Rectal smooth muscle tissue (tissue), 1 donor: ENCODE data around the gene TTC16.

Source experiments
- H3K27ac ChIP-seq: one replicate; pipeline ENCODE4 v1.7.0; 2013; ENCODE audit warnings: low read depth, low read length, inconsistent platforms
- H3K27me3 ChIP-seq: one replicate; pipeline ENCODE4 v1.7.0; 2013; ENCODE audit warnings: low read length; ENCODE audit not compliant: control insufficient read depth, insufficient read depth
- H3K36me3 ChIP-seq: one replicate; pipeline ENCODE4 v1.7.0; 2013; ENCODE audit warnings: low read length; ENCODE audit not compliant: control insufficient read depth, insufficient read depth
- H3K4me1 ChIP-seq: one replicate; pipeline ENCODE4 v1.7.0; 2013; ENCODE audit warnings: low read length; ENCODE audit not compliant: control insufficient read depth, insufficient read depth
- H3K4me3 ChIP-seq: one replicate; pipeline ENCODE4 v1.7.0; 2013; ENCODE audit warnings: low read length
- H3K9ac ChIP-seq: one replicate; pipeline ENCODE4 v1.7.0; 2013; ENCODE audit warnings: low read length

The TTC16 gene

DNA sequence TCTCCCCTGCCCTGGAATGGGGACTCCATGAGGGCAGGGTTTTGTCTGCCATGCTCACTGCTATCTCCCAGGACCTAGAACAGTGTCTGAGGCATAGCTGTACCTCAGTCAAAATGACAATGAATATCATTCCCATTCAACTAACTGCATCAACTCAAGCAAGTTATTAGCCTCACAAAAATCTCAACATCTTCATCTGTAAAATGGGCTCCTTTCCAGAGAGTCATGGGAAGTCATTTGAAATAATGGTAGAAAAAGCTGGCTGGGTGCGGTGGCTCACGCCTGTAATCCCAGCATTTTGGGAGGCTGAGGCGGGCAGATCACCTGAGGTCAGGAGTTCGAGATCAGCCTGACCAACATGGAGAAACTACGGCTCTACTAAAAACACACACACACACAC lies 53.2 kb downstream of the TTC16 start:
- H3K4me3 ChIP-seq: no peak overlapping the region
- no peaks in the 10 kb centered on the region for H3K36me3 ChIP-seq
- no peaks in the 10 kb centered on the region for H3K4me1 ChIP-seq
- H3K27me3 ChIP-seq: no peaks in the 10 kb centered on the region
- no peak overlapping the region for H3K27ac ChIP-seq
- no peak overlapping the region for H3K9ac ChIP-seq

GRCh38 chr9:127769929-127770582 lies 54.2 kb downstream of the TTC16 start:
- H3K4me1 ChIP-seq: no peaks in the 10 kb centered on the region
- no peak overlapping the region for H3K9ac ChIP-seq
- H3K36me3 ChIP-seq: no peaks in the 10 kb centered on the region
- H3K27me3 ChIP-seq: no peaks in the 10 kb centered on the region
- H3K4me3 ChIP-seq: peak overlapping the region; percentile 57
- peak overlapping the region; percentile 16 for H3K27ac ChIP-seq

- Histone ChIP-seq H3K27ac (peak overlapping the region; percentile 16), H3K4me3 (peak overlapping the region; percentile 57), H3K4me1 (no peaks in the 10 kb centered on the region)
Measured at GRCh38 chr9:127770583-127770904, 54.7 kb downstream of the TTC16 start.

DNA sequence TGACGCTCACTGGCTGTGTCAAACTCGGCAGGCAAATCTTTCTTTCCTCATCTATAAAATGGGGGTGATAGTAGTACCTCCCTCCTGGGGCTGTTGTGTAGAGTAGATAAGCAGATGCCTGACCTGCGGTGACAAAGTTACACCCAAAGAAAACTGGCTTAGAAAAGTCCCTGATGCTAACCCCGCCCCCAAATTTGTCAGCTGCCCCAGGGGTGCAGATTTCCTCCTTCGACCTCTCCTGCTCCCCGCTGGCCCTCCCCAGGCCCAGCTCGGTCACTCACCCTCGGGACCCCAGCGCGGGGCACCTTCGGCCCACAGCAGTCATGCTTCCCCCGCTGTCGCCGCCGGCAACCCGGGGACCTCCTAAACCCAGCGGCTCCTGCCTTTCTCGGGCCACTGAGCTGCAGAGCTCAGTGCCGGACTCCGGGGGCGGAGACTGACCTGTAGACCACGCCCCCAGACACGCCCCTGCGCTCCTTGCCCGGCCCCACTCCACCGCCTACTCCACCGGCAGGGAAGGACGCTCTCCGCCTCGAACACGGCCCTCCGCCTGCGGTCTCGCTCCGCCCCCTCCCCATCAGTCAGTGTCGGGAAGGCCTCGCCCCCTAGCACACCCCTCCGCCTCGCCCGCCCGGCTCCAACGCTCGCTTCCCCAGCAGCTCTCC lies 55.2 kb downstream of the TTC16 start:
- Histone ChIP-seq H3K36me3 (no peaks in the 10 kb centered on the region), H3K27ac (peak overlapping the region; percentile 16), H3K27me3 (no peaks in the 10 kb centered on the region), H3K9ac (no peak overlapping the region), H3K4me1 (no peaks in the 10 kb centered on the region), H3K4me3 (peak overlapping the region; percentile 57)

More at GRCh38 chr9:127770583-127770904, 54.7 kb downstream of the TTC16 start:
- H3K27me3 ChIP-seq: no peaks in the 10 kb centered on the region
- H3K36me3 ChIP-seq: no peaks in the 10 kb centered on the region
- no peak overlapping the region for H3K9ac ChIP-seq

- H3K9ac ChIP-seq: no peak overlapping the region
- H3K27me3 ChIP-seq: no peaks in the 10 kb centered on the region
- H3K4me1 ChIP-seq: no peaks in the 10 kb centered on the region
- no peak overlapping the region for H3K27ac ChIP-seq
- no peaks in the 10 kb centered on the region for H3K36me3 ChIP-seq
- peak overlapping the region; percentile 57 for H3K4me3 ChIP-seq
Measured at GRCh38 chr9:127771570-127772189, 55.8 kb downstream of the TTC16 start.

DNA sequence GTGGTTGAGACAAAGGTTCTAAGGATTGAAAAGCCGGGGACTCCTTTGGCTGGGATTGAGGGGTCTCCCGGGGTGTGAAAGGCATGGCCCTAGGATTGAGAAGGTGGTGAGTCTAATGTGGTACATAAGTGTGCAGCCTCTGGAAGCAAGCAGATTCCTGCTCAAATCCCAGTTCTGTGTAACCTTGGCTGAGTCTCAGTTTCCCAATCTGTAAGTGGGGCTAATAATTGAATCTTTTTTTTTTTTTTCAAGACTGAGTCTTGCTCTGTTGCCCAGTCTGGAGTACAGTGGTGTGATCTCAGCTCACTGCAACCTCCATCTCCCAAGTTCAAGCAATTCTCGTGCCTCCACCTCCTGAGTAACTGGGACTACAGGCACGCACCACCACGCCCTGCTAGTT lies 56.7 kb downstream of the TTC16 start:
- Histone ChIP-seq H3K27ac (no peak overlapping the region), H3K9ac (no peak overlapping the region), H3K27me3 (no peaks in the 10 kb centered on the region), H3K36me3 (no peaks in the 10 kb centered on the region), H3K4me1 (no peaks in the 10 kb centered on the region), H3K4me3 (no peak overlapping the region)

DNA sequence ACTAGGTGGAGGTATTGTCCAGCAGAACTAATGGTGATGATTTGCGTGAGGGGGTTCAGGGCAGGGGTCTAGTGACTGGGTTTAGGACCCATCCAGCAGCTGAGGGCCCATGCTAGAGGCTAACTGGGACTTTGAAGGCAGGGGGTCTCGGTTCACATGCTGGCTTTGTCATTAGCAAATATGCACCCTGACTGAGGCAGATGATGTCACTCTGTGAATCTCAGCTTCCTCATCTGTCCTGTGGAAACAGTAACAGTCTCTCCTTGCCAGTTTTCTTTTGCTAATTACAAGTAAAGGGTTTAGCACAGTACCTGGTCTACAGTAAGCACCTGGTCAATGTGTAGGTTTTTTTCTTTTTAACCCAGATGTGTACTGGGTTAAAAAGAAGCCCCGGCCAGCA lies 57.4 kb downstream of the TTC16 start:
- H3K9ac ChIP-seq: no peak overlapping the region
- no peak overlapping the region for H3K4me3 ChIP-seq
- H3K27me3 ChIP-seq: no peaks in the 10 kb centered on the region
- H3K4me1 ChIP-seq: no peaks in the 10 kb centered on the region
- H3K27ac ChIP-seq: no peak overlapping the region
- no peaks in the 10 kb centered on the region for H3K36me3 ChIP-seq

DNA sequence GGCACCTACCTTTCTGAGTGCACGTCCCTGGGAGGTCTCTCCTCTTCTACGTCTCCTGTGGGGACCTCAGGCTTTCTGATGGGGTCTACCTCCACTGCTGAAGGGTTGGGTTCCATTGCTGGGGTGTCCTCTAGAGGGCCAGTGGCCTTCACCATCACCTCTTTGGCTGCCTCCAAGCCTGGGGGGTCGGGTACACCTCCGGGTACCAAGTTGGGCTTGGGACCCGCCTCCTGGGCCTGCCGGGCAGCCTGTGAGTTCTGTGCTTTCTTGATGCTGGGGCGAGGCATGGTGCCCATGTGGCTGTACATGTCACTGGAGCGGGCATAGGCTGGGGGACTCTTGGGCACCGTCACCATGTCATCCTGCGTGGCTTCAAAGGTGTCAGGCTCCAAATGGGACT lies 58.1 kb downstream of the TTC16 start:
- no peak overlapping the region for H3K27ac ChIP-seq
- H3K36me3 ChIP-seq: no peaks in the 10 kb centered on the region
- no peak overlapping the region for H3K9ac ChIP-seq
- no peak overlapping the region for H3K4me3 ChIP-seq
- H3K4me1 ChIP-seq: no peaks in the 10 kb centered on the region
- H3K27me3 ChIP-seq: no peaks in the 10 kb centered on the region

DNA sequence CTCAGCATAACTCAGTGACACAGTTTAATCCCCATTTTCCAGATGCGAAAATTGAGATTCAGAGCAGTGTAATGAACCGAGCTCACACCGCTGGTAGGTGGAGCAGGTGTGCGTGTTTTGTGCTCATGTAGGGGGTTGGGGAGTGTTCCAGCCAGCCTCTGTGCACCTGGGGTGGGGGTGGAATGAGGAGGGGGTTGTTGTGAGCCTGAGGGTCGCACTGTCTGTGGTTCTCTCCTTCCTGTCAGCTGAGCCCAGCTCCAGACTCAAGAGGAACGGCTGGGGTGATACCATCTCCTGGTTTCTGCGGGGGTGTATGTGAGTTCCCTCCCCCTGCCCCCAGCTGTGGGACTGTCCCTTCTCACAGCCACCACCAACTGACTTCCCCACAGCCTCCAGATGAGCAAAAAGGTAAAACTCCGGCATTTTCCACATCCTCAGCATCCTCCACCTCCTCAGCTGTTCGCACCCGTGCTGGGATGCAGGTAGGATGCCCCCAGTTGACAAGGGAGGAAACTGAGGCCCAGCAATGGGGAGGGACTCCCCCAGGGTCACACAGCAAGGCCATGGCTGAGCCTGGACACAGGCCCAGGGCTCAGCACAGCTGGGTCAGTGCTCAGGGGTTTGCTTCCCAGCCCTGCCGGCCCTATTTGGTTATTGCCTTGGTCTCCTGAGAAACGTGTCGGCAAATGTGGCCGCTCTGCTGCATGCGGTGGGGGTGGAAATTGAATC lies 60.5 kb downstream of the TTC16 start:
- Histone ChIP-seq H3K4me3 (peak overlapping the region; percentile 44), H3K4me1 (no peaks in the 10 kb centered on the region), H3K27ac (no peak overlapping the region), H3K36me3 (no peaks in the 10 kb centered on the region), H3K27me3 (no peaks in the 10 kb centered on the region), H3K9ac (no peak overlapping the region)

DNA sequence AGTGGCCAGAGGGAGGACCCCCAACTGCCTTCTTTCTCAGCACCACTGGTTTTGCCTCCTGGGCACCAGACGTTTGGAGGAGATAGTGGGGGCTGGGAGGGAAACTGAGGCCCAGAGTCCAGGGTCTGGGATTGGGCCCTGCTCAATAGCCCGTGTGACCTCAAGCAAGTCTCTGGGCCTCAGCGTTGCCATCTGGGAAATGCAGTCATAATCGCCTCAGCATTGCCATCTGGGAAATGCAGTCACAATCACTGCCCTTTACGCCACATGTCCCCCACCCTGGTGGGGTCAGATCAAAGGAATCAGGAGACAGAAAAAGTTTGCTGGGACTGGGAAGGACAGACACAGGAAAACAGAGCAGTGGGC lies 61.0 kb downstream of the TTC16 start:
- H3K36me3 ChIP-seq: no peaks in the 10 kb centered on the region
- no peak overlapping the region for H3K9ac ChIP-seq
- no peak overlapping the region for H3K27ac ChIP-seq
- H3K4me1 ChIP-seq: no peaks in the 10 kb centered on the region
- H3K4me3 ChIP-seq: peak overlapping the region; percentile 44
- H3K27me3 ChIP-seq: no peaks in the 10 kb centered on the region

DNA sequence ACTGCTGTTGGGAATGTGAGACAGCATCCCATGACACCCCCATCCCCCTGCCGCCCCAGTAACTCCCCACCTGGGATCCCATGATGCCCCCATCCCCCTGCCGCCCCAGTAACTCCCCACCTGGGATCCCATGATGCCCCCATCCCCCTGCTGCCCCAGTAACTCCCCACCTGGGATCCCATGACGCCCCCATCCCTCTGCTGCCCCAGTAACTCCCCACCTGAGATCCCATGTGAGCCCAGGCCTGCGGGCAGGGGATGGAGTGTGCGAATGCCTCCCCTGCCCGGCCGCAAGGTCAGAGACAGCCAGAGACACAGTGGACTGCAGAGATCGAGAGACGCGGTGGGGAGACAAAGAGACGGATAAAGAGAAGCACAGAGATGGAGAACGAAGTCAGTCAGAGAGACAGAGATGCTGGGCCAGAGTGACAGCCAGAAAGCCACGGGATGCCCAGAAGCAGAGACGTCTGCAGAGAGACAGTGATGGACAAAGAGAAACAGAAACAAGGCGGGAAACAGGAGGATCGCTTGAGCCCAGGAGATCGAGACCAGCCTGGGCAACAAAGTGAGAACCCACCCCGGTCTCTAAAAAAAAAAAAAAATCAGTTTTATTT lies 61.6 kb downstream of the TTC16 start:
- no peak overlapping the region for H3K9ac ChIP-seq
- H3K27ac ChIP-seq: no peak overlapping the region
- peak overlapping the region; percentile 52 for H3K4me3 ChIP-seq
- H3K27me3 ChIP-seq: no peaks in the 10 kb centered on the region
- no peaks in the 10 kb centered on the region for H3K36me3 ChIP-seq
- H3K4me1 ChIP-seq: no peaks in the 10 kb centered on the region
